IPS-20b (cell line): ENCODE data around the gene PARP1.
"Not testable (repeated sequence)": the region's sequence is repeated elsewhere in the genome, so short reads cannot be mapped to it uniquely, and the experiment has no call there.

ENCODE experiments used
- H3K27ac ChIP-seq: one replicate; pipeline ENCODE4 v1.5.1; 2013; ENCODE audit warnings: low read length
- H3K27me3 ChIP-seq: 2 replicates; pipeline ENCODE4 v1.6.1; 2013; ENCODE audit warnings: mild to moderate bottlenecking, low read length, inconsistent platforms; ENCODE audit not compliant: insufficient read depth
- H3K36me3 ChIP-seq: 2 replicates; pipeline ENCODE4 v1.6.1; 2013; ENCODE audit warnings: low read depth, mild to moderate bottlenecking, inconsistent platforms, low read length, moderate library complexity; ENCODE audit not compliant: insufficient read depth
- H3K4me1 ChIP-seq: 2 replicates; pipeline ENCODE4 v1.6.1; 2013; ENCODE audit warnings: mild to moderate bottlenecking, control low read depth, inconsistent platforms, low read length, moderate library complexity; ENCODE audit not compliant: insufficient read depth
- H3K4me3 ChIP-seq: 2 replicates; pipeline ENCODE4 v1.5.1; 2013; ENCODE audit warnings: mild to moderate bottlenecking, low read length, inconsistent platforms
- H3K9ac ChIP-seq: 2 replicates; pipeline ENCODE4 v1.6.1; 2013; ENCODE audit warnings: low read depth, mild to moderate bottlenecking, inconsistent platforms, low read length, moderate library complexity
- H3K9me3 ChIP-seq: 2 replicates; pipeline ENCODE4 v1.6.1; 2013; ENCODE audit warnings: mild to moderate bottlenecking, low read depth, low read length, inconsistent platforms; ENCODE audit not compliant: insufficient read depth

Gene PARP1

GRCh38 chr1:226355016-226355415 is 52.9 kb downstream of the PARP1 start:
- Histone ChIP-seq H3K9ac (no peak overlapping the region), H3K36me3 (peaks cover 33% of the 10 kb centered on the region), H3K27me3 (no peaks in the 10 kb centered on the region), H3K4me1 (no peaks in the 10 kb centered on the region), H3K4me3 (no peak overlapping the region), H3K27ac (no peak overlapping the region), H3K9me3 (no peaks in the 10 kb centered on the region)

DNA sequence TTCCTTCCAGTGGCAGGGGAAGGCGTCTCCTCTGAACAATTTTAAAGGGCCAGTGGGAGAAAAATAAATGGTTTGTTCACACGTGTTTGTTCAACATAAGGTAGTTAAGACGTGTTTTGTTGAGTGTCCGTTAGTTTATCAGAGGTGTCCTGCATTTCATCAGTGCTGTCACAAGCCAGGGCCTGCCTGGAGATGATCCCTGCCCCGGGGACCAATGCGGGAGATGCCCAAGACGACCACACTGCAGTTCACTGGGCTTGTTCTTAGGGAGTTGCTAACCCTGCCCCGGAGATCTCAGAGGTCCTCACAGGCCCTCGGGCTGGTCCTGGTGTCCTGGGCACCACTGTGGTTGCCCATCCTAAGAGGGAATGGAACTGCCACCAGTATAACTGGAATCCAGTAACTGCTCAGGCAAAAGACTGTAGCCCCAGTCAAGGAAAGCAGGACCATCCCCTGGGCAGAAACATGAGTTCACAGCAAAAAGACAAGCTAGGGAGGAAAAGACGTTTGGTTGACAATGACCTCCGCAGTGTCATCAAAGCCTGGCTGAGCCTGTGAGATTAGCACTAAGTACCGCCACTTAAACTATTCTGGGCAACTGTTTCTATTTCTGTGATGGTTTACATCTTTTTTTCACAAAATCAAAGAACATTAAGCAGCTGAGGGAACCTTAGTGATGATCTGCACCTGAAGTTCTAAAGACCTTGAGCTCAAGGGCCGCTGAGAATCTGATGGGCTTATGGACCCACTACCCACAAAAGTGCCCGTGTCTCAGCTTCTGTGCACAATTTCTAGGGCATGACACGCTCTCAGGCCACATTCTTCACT is 54.0 kb downstream of the PARP1 start:
- peaks cover 22% of the 10 kb centered on the region for H3K36me3 ChIP-seq
- no peaks in the 10 kb centered on the region for H3K4me1 ChIP-seq
- no peak overlapping the region for H3K4me3 ChIP-seq
- no peaks in the 10 kb centered on the region for H3K9me3 ChIP-seq
- H3K27me3 ChIP-seq, result no peaks in the 10 kb centered on the region
- H3K27ac ChIP-seq, result no peak overlapping the region
- no peak overlapping the region for H3K9ac ChIP-seq

GRCh38 chr1:226351709-226352108 is 56.2 kb downstream of the PARP1 start:
- no peaks in the 10 kb centered on the region for H3K9me3 ChIP-seq
- no peaks in the 10 kb centered on the region for H3K4me1 ChIP-seq
- peaks cover 6% of the 10 kb centered on the region; the same call in 1 of the 2 replicates for H3K36me3 ChIP-seq
- H3K27ac ChIP-seq, result no peak overlapping the region
- H3K4me3 ChIP-seq, result no peak overlapping the region
- no peak overlapping the region for H3K9ac ChIP-seq
- H3K27me3 ChIP-seq, result no peaks in the 10 kb centered on the region

DNA sequence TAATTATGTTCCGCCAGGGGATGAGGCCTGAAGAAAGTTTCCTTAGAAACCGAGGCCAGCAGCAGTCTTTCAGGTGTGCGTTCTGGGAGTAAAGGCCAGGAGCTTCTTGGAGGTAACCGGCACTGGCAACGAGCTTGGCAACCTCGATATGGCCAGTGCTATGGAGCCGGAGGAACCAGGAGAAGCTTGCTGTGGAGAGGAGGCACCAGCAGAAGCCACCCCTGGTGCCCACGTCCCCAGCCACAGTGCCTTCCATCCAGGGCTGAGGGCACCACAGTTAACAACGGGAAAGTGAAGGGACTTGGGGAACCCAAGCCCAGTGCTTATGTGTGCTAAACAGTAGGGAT is 57.4 kb downstream of the PARP1 start:
- Histone ChIP-seq H3K27ac (no peak overlapping the region), H3K9me3 (no peaks in the 10 kb centered on the region), H3K36me3 (no peaks in the 10 kb centered on the region), H3K4me3 (no peak overlapping the region), H3K9ac (no peak overlapping the region), H3K4me1 (no peaks in the 10 kb centered on the region), H3K27me3 (no peaks in the 10 kb centered on the region)

- Histone ChIP-seq H3K9ac (no peak overlapping the region), H3K27me3 (no peaks in the 10 kb centered on the region), H3K9me3 (no peaks in the 10 kb centered on the region), H3K36me3 (no peaks in the 10 kb centered on the region), H3K4me3 (no peak overlapping the region), H3K4me1 (no peaks in the 10 kb centered on the region), H3K27ac (no peak overlapping the region)
Measured at GRCh38 chr1:226349801-226350518, 57.9 kb downstream of the PARP1 start.

- Histone ChIP-seq H3K27me3 (no peaks in the 10 kb centered on the region), H3K4me1 (no peaks in the 10 kb centered on the region), H3K36me3 (no peaks in the 10 kb centered on the region), H3K9ac (no peak overlapping the region), H3K4me3 (no peak overlapping the region), H3K27ac (no peak overlapping the region), H3K9me3 (no peaks in the 10 kb centered on the region)
Measured at GRCh38 chr1:226349081-226349480, 58.8 kb downstream of the PARP1 start.

DNA sequence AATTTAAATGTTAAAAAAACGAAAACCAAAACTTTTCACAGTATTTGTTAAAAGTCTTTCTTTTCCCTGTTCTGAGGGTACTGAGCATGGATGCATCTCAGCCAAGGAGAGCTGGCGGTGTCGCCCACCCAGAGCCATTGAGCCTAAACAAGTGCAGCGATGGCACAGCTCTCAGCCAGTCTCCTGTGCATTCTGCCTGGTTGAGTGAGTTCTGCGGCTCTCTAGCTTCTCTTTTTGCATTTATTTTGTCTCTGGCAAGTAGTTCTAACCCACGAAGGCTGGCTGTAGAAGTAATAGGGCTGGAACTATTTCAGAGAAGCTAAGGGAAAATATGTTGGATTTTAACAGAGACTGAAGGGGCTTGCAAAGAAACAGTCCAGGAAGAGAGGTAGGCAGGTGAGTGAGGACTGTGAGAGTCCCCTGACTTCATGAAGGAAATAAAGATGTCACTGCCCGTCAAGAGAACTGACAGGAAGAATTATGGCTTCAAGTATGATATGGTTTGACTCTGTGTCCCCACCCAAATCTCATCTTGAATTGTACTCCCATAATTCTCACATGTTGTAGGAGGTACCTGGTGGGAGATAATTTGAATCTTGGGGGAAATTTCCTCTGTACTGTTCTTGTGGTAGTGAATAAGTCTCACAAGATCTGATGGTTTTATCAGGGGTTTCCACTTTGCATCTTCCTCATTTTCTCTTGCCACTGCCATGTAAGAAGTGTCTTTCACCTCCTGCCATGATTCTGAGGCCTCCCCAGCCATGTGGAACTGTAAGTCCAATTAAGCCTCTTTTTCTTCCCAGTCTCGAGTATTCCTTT is 63.2 kb downstream of the PARP1 start:
- no peaks in the 10 kb centered on the region for H3K4me1 ChIP-seq
- no peak overlapping the region for H3K27ac ChIP-seq
- H3K36me3 ChIP-seq, result no peaks in the 10 kb centered on the region
- no peak overlapping the region for H3K4me3 ChIP-seq
- H3K27me3 ChIP-seq, result no peaks in the 10 kb centered on the region
- no peak overlapping the region for H3K9ac ChIP-seq
- H3K9me3 ChIP-seq, result no peaks in the 10 kb centered on the region

- H3K36me3 ChIP-seq, result no peaks in the 10 kb centered on the region
- no peak overlapping the region for H3K4me3 ChIP-seq
- no peak overlapping the region for H3K9ac ChIP-seq
- H3K27me3 ChIP-seq, result no peaks in the 10 kb centered on the region
- no peaks in the 10 kb centered on the region for H3K4me1 ChIP-seq
- H3K9me3 ChIP-seq, result no peaks in the 10 kb centered on the region
- no peak overlapping the region for H3K27ac ChIP-seq
Measured at GRCh38 chr1:226342656-226343055, 65.2 kb downstream of the PARP1 start.

- not testable (repeated sequence) for H3K9me3 ChIP-seq, H3K36me3 ChIP-seq, H3K27ac ChIP-seq, H3K9ac ChIP-seq, H3K27me3 ChIP-seq, H3K4me1 ChIP-seq, H3K4me3 ChIP-seq
Measured at GRCh38 chr1:226340111-226340510, 67.8 kb downstream of the PARP1 start.

- no peak overlapping the region for H3K9ac ChIP-seq
- H3K27me3 ChIP-seq, result no peaks in the 10 kb centered on the region
- no peaks in the 10 kb centered on the region for H3K4me1 ChIP-seq
- H3K9me3 ChIP-seq, result no peaks in the 10 kb centered on the region
- no peaks in the 10 kb centered on the region for H3K36me3 ChIP-seq
- H3K27ac ChIP-seq, result no peak overlapping the region
- no peak overlapping the region for H3K4me3 ChIP-seq
Measured at GRCh38 chr1:226337276-226337875, 70.5 kb downstream of the PARP1 start.

- Histone ChIP-seq H3K27ac (no peak overlapping the region), H3K4me1 (no peaks in the 10 kb centered on the region), H3K9me3 (no peaks in the 10 kb centered on the region), H3K9ac (no peak overlapping the region), H3K4me3 (no peak overlapping the region), H3K36me3 (no peaks in the 10 kb centered on the region), H3K27me3 (no peaks in the 10 kb centered on the region)
Measured at GRCh38 chr1:226335661-226336060, 72.2 kb downstream of the PARP1 start.
